Esophagus muscularis mucosa (tissue), 3 donors: ENCODE data around the gene MEGF9.

ENCODE experiments used
- POLR2A ChIP-seq: fragments of 450-650 bp; IDR thresholded peaks from one replicate; pipeline ENCODE4 v1.6.1; 2017; ENCODE audit warnings: antibody characterized with exemption, moderate library complexity, mild to moderate bottlenecking, low read depth
- POLR2AphosphoS5 ChIP-seq, 2 donors: sonication (generic); formaldehyde crosslinking; IDR thresholded peaks; one replicate each; pipeline ENCODE4 v1.6.1; 2017; ENCODE audit warnings: antibody characterized with exemption in 2 of 2
- TF ChIP-seq, protein P1 (sequence below), 3 experiments: fragments of 200-600 bp in 2 of 3; fragments of 450-650 bp in 1 of 3; sonication (generic) in 2 of 3; IDR thresholded peaks; one replicate each; pipeline ENCODE4 v1.5.1; 2017 to 2019; ENCODE audit warnings: antibody characterized with exemption in 3 of 3, mild to moderate bottlenecking in 2 of 3, moderate library complexity in 1 of 3

- TF ChIP-seq, protein P1, sequence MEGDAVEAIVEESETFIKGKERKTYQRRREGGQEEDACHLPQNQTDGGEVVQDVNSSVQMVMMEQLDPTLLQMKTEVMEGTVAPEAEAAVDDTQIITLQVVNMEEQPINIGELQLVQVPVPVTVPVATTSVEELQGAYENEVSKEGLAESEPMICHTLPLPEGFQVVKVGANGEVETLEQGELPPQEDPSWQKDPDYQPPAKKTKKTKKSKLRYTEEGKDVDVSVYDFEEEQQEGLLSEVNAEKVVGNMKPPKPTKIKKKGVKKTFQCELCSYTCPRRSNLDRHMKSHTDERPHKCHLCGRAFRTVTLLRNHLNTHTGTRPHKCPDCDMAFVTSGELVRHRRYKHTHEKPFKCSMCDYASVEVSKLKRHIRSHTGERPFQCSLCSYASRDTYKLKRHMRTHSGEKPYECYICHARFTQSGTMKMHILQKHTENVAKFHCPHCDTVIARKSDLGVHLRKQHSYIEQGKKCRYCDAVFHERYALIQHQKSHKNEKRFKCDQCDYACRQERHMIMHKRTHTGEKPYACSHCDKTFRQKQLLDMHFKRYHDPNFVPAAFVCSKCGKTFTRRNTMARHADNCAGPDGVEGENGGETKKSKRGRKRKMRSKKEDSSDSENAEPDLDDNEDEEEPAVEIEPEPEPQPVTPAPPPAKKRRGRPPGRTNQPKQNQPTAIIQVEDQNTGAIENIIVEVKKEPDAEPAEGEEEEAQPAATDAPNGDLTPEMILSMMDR (IDR thresholded peaks at IDR 0.05) = no peak
- TF ChIP-seq POLR2AphosphoS5 (IDR thresholded peaks at IDR 0.05) (no peak), POLR2A (no peak)
Observed at GRCh38 chr9:120745278-120745677, 31.0 kb upstream of the MEGF9 start.
